DND-41 (cell line): ENCODE measurements around the gene KLHL28.

Experiments used
- ATAC-seq: fragments of 200-7000 bp; cut with Tn5 transposase; 3 replicates; pipeline ENCODE4 v1.9.1; 2021; ENCODE audit warnings: low read depth; ENCODE audit not compliant: insufficient read depth
- DNase-seq: peaks from one replicate; pipeline ENCODE4 v3.0.0-alpha.2; 2020
- H2AFZ ChIP-seq: 2 replicates; pipeline ENCODE4 v1.6.0; 2012; ENCODE audit warnings: low read depth, low read length
- H3K27ac ChIP-seq: 2 replicates; pipeline ENCODE4 v1.5.1; 2012; ENCODE audit warnings: low read length, inconsistent platforms
- H3K27me3 ChIP-seq: fragments of 200-600 bp; sonication (generic); 2 replicates; pipeline ENCODE4 v1.6.0; 2012; ENCODE audit warnings: low read length, mild to moderate bottlenecking, inconsistent platforms; ENCODE audit not compliant: insufficient read depth, poor library complexity
- H3K36me3 ChIP-seq: 2 replicates; pipeline ENCODE4 v1.5.1; 2012; ENCODE audit warnings: low read length, inconsistent platforms; ENCODE audit not compliant: insufficient read depth
- H3K4me1 ChIP-seq: 2 replicates; pipeline ENCODE4 v1.5.1; 2012; ENCODE audit warnings: mild to moderate bottlenecking, low read length; ENCODE audit not compliant: insufficient read depth
- H3K4me2 ChIP-seq: 2 replicates; pipeline ENCODE4 v1.6.0; 2012; ENCODE audit warnings: mild to moderate bottlenecking, moderate library complexity, low read length, inconsistent platforms; ENCODE audit not compliant: insufficient read depth
- H3K4me3 ChIP-seq, 2 experiments: fragments of 200-600 bp in 1 of 2; shearing (Covaris generic) in 1 of 2; 2 replicates each; pipeline ENCODE4 v1.5.1; 2012 to 2016; ENCODE audit warnings: inconsistent platforms in 2 of 2, low read length in 2 of 2, mild to moderate bottlenecking in 2 of 2, low read depth in 1 of 2, moderate library complexity in 1 of 2
- H3K79me2 ChIP-seq: 2 replicates; pipeline ENCODE4 v1.6.0; 2012; ENCODE audit warnings: low read length, inconsistent platforms; ENCODE audit not compliant: insufficient read depth
- H3K9ac ChIP-seq: 2 replicates; pipeline ENCODE4 v1.6.0; 2012; ENCODE audit warnings: low read depth, mild to moderate bottlenecking, inconsistent platforms, low read length, moderate library complexity
- H3K9me3 ChIP-seq: 2 replicates; pipeline ENCODE4 v1.5.1; 2012; ENCODE audit warnings: low read length, moderate library complexity, mild to moderate bottlenecking, inconsistent platforms; ENCODE audit not compliant: insufficient read depth, severe bottlenecking
- H4K20me1 ChIP-seq: 2 replicates; pipeline ENCODE4 v1.6.0; 2012; ENCODE audit warnings: low read length; ENCODE audit not compliant: insufficient read depth
- EZH2 ChIP-seq: IDR thresholded peaks from 3 replicates; pipeline ENCODE4 v1.6.1; 2012; ENCODE audit warnings: borderline replicate concordance, low read depth, mild to moderate bottlenecking, moderate library complexity, low read length, inconsistent platforms; ENCODE audit not compliant: severe bottlenecking
- TF ChIP-seq, protein P1 (sequence below): IDR thresholded peaks from 2 replicates; pipeline ENCODE4 v1.5.1; 2012; ENCODE audit warnings: borderline replicate concordance, low read length, moderate library complexity, mild to moderate bottlenecking; ENCODE audit not compliant: poor library complexity, severe bottlenecking; ENCODE audit errors: extremely low read depth

KLHL28 gene

GRCh38 chr14:44889595-44890471 lies 71.9 kb downstream of the KLHL28 start:
- H3K4me2 ChIP-seq = no peak overlapping the region
- H3K36me3 ChIP-seq = no peaks in the 10 kb centered on the region
- DNase-seq = no peak
- H3K79me2 ChIP-seq = no peaks in the 10 kb centered on the region
- ATAC-seq = no peak
- H2AFZ ChIP-seq = no peak overlapping the region
- no peaks in the 10 kb centered on the region for H3K27me3 ChIP-seq
- H4K20me1 ChIP-seq = no peaks in the 10 kb centered on the region
- H3K27ac ChIP-seq = no peak overlapping the region
- no peaks in the 10 kb centered on the region for H3K4me1 ChIP-seq
- H3K4me3 ChIP-seq = no peak overlapping the region
- TF ChIP-seq EZH2 = no peak
- TF ChIP-seq, protein P1, sequence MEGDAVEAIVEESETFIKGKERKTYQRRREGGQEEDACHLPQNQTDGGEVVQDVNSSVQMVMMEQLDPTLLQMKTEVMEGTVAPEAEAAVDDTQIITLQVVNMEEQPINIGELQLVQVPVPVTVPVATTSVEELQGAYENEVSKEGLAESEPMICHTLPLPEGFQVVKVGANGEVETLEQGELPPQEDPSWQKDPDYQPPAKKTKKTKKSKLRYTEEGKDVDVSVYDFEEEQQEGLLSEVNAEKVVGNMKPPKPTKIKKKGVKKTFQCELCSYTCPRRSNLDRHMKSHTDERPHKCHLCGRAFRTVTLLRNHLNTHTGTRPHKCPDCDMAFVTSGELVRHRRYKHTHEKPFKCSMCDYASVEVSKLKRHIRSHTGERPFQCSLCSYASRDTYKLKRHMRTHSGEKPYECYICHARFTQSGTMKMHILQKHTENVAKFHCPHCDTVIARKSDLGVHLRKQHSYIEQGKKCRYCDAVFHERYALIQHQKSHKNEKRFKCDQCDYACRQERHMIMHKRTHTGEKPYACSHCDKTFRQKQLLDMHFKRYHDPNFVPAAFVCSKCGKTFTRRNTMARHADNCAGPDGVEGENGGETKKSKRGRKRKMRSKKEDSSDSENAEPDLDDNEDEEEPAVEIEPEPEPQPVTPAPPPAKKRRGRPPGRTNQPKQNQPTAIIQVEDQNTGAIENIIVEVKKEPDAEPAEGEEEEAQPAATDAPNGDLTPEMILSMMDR = no peak
- no peak overlapping the region for H3K9ac ChIP-seq
- no peaks in the 10 kb centered on the region for H3K9me3 ChIP-seq

GRCh38 chr14:44887596-44887955 lies 74.2 kb downstream of the KLHL28 start:
- TF ChIP-seq, protein P1 = no peak
- no peak for TF ChIP-seq EZH2
- H3K27me3 ChIP-seq = no peaks in the 10 kb centered on the region
- no peaks in the 10 kb centered on the region for H3K36me3 ChIP-seq
- no peak overlapping the region for H3K9ac ChIP-seq
- no peak overlapping the region for H3K4me2 ChIP-seq
- H4K20me1 ChIP-seq = no peaks in the 10 kb centered on the region
- H2AFZ ChIP-seq = no peak overlapping the region
- no peak for DNase-seq
- H3K4me3 ChIP-seq = no peak overlapping the region
- no peak for ATAC-seq
- no peaks in the 10 kb centered on the region for H3K9me3 ChIP-seq
- H3K27ac ChIP-seq = no peak overlapping the region
- H3K4me1 ChIP-seq = no peaks in the 10 kb centered on the region
- H3K79me2 ChIP-seq = no peaks in the 10 kb centered on the region

GRCh38 chr14:44886860-44887595 lies 74.7 kb downstream of the KLHL28 start:
- Histone ChIP-seq H3K4me3 (no peak overlapping the region), H3K9ac (no peak overlapping the region), H3K79me2 (no peaks in the 10 kb centered on the region), H3K36me3 (no peaks in the 10 kb centered on the region), H4K20me1 (no peaks in the 10 kb centered on the region), H3K4me2 (no peak overlapping the region), H2AFZ (no peak overlapping the region), H3K4me1 (no peaks in the 10 kb centered on the region), H3K9me3 (no peaks in the 10 kb centered on the region), H3K27me3 (no peaks in the 10 kb centered on the region), H3K27ac (no peak overlapping the region)
- no peak for TF ChIP-seq EZH2
- TF ChIP-seq, protein P1 = no peak
- DNase-seq (no peak), ATAC-seq (no peak)
